Central memory CD8-positive, alpha-beta T cell (primary cell): ENCODE results near the gene BTN2A1.

ENCODE experiments used
- ATAC-seq: fragments of 150-1000 bp; cut with Tn5 transposase; replicated peaks from 2 replicates; pipeline ENCODE4 v1.10.0; 2022; ENCODE audit warnings: mild to moderate bottlenecking, moderate FRiP score, moderate number of reproducible peaks; ENCODE audit not compliant: poor library complexity, severe bottlenecking; ENCODE audit errors: extremely low read depth
- DNase-seq, 2 donors: peaks; one replicate each; pipeline ENCODE4 v3.0.0; 2021; ENCODE audit warnings: low spot score in 2 of 2
- H3K27ac Mint-ChIP-seq: one replicate; pipeline ENCODE4 v1.8.0; 2022; ENCODE audit warnings: low read depth, mild to moderate bottlenecking, moderate library complexity, mixed read lengths
- H3K27me3 Mint-ChIP-seq: one replicate; pipeline ENCODE4 v1.8.0; 2022; ENCODE audit warnings: mixed read lengths
- H3K36me3 Mint-ChIP-seq: one replicate; pipeline ENCODE4 v1.8.0; 2022; ENCODE audit warnings: mild to moderate bottlenecking, moderate library complexity, mixed read lengths; ENCODE audit not compliant: insufficient read depth
- H3K4me1 Mint-ChIP-seq: one replicate; pipeline ENCODE4 v1.8.0; 2022; ENCODE audit warnings: mixed read lengths
- H3K4me3 Mint-ChIP-seq: one replicate; pipeline ENCODE4 v1.8.0; 2022; ENCODE audit warnings: mild to moderate bottlenecking, moderate library complexity, mixed read lengths
- H3K9me3 Mint-ChIP-seq: one replicate; pipeline ENCODE4 v1.8.0; 2022; ENCODE audit warnings: mixed read lengths

The BTN2A1 gene

GRCh38 chr6:26476896-26477295 lies 19.1 kb downstream of the BTN2A1 start:
- H3K4me1 Mint-ChIP-seq: peaks cover 44% of the 10 kb centered on the region
- no peaks in the 10 kb centered on the region for H3K27me3 Mint-ChIP-seq
- peak overlapping the region; percentile 86 for H3K27ac Mint-ChIP-seq
- no peaks in the 10 kb centered on the region for H3K9me3 Mint-ChIP-seq
- H3K4me3 Mint-ChIP-seq: no peak overlapping the region
- H3K36me3 Mint-ChIP-seq: peaks cover 13% of the 10 kb centered on the region
- DNase-seq: no peak
- ATAC-seq: no peak

- H3K4me1 Mint-ChIP-seq: peaks cover 41% of the 10 kb centered on the region
- no peak for DNase-seq
- ATAC-seq: no peak
- H3K36me3 Mint-ChIP-seq: peaks cover 13% of the 10 kb centered on the region
- H3K27ac Mint-ChIP-seq: peak overlapping the region; percentile 86
- no peak overlapping the region for H3K4me3 Mint-ChIP-seq
- no peaks in the 10 kb centered on the region for H3K27me3 Mint-ChIP-seq
- H3K9me3 Mint-ChIP-seq: no peaks in the 10 kb centered on the region
Observed at GRCh38 chr6:26477426-26477825, 19.7 kb downstream of the BTN2A1 start.

GRCh38 chr6:26478100-26478984 lies 20.6 kb downstream of the BTN2A1 start:
- H3K27ac Mint-ChIP-seq: peak overlapping the region; percentile 6
- H3K27me3 Mint-ChIP-seq: no peaks in the 10 kb centered on the region
- H3K4me3 Mint-ChIP-seq: no peak overlapping the region
- H3K9me3 Mint-ChIP-seq: no peaks in the 10 kb centered on the region
- DNase-seq (no peak), ATAC-seq (no peak)
- H3K36me3 Mint-ChIP-seq: peaks cover 11% of the 10 kb centered on the region
- peaks cover 32% of the 10 kb centered on the region for H3K4me1 Mint-ChIP-seq

GRCh38 chr6:26478985-26479278 lies 21.2 kb downstream of the BTN2A1 start:
- DNase-seq (no peak), ATAC-seq (no peak)
- H3K4me3 Mint-ChIP-seq: no peak overlapping the region
- peaks cover 7% of the 10 kb centered on the region for H3K36me3 Mint-ChIP-seq
- H3K27ac Mint-ChIP-seq: peak overlapping the region; percentile 6
- no peaks in the 10 kb centered on the region for H3K9me3 Mint-ChIP-seq
- peaks cover 27% of the 10 kb centered on the region for H3K4me1 Mint-ChIP-seq
- H3K27me3 Mint-ChIP-seq: no peaks in the 10 kb centered on the region

- no peak overlapping the region for H3K27ac Mint-ChIP-seq
- no peaks in the 10 kb centered on the region for H3K9me3 Mint-ChIP-seq
- no peaks in the 10 kb centered on the region for H3K4me1 Mint-ChIP-seq
- H3K36me3 Mint-ChIP-seq: no peaks in the 10 kb centered on the region
- no peaks in the 10 kb centered on the region for H3K27me3 Mint-ChIP-seq
- DNase-seq: no peak
- H3K4me3 Mint-ChIP-seq: no peak overlapping the region
- no peak for ATAC-seq
Observed at GRCh38 chr6:26482338-26482737, 24.6 kb downstream of the BTN2A1 start.

- no peak for DNase-seq
- H3K9me3 Mint-ChIP-seq: no peaks in the 10 kb centered on the region
- H3K27ac Mint-ChIP-seq: no peak overlapping the region
- H3K4me1 Mint-ChIP-seq: no peaks in the 10 kb centered on the region
- no peaks in the 10 kb centered on the region for H3K36me3 Mint-ChIP-seq
- no peak overlapping the region for H3K4me3 Mint-ChIP-seq
- ATAC-seq: no peak
- no peaks in the 10 kb centered on the region for H3K27me3 Mint-ChIP-seq
Observed at GRCh38 chr6:26483727-26484126, 26.0 kb downstream of the BTN2A1 start.

GRCh38 chr6:26484161-26484560 lies 26.4 kb downstream of the BTN2A1 start:
- Mint-ChIP-seq H3K9me3 (no peaks in the 10 kb centered on the region), H3K4me3 (no peak overlapping the region), H3K36me3 (no peaks in the 10 kb centered on the region), H3K27me3 (no peaks in the 10 kb centered on the region), H3K4me1 (no peaks in the 10 kb centered on the region), H3K27ac (no peak overlapping the region)
- DNase-seq (no peak), ATAC-seq (no peak)

- H3K9me3 Mint-ChIP-seq: no peaks in the 10 kb centered on the region
- H3K4me1 Mint-ChIP-seq: peaks cover 5% of the 10 kb centered on the region
- H3K27me3 Mint-ChIP-seq: no peaks in the 10 kb centered on the region
- DNase-seq (no peak), ATAC-seq (no peak)
- no peak overlapping the region for H3K4me3 Mint-ChIP-seq
- no peak overlapping the region for H3K27ac Mint-ChIP-seq
- H3K36me3 Mint-ChIP-seq: no peaks in the 10 kb centered on the region
Observed at GRCh38 chr6:26485112-26485780, 27.5 kb downstream of the BTN2A1 start.

GRCh38 chr6:26486358-26486757 lies 28.6 kb downstream of the BTN2A1 start:
- no peak for DNase-seq
- no peak for ATAC-seq

GRCh38 chr6:26487466-26487865 lies 29.7 kb downstream of the BTN2A1 start:
- H3K4me1 Mint-ChIP-seq: peaks cover 5% of the 10 kb centered on the region
- no peak overlapping the region for H3K4me3 Mint-ChIP-seq
- no peak for ATAC-seq
- DNase-seq: no peak
- H3K9me3 Mint-ChIP-seq: no peaks in the 10 kb centered on the region
- peaks cover 1% of the 10 kb centered on the region for H3K36me3 Mint-ChIP-seq
- no peaks in the 10 kb centered on the region for H3K27me3 Mint-ChIP-seq
- no peak overlapping the region for H3K27ac Mint-ChIP-seq

More at GRCh38 chr6:26486358-26486757, 28.6 kb downstream of the BTN2A1 start:
- H3K36me3 Mint-ChIP-seq: peaks cover 1% of the 10 kb centered on the region
- H3K4me1 Mint-ChIP-seq: peaks cover 5% of the 10 kb centered on the region
- H3K4me3 Mint-ChIP-seq: no peak overlapping the region
- no peak overlapping the region for H3K27ac Mint-ChIP-seq
- H3K27me3 Mint-ChIP-seq: no peaks in the 10 kb centered on the region
- no peaks in the 10 kb centered on the region for H3K9me3 Mint-ChIP-seq

GRCh38 chr6:26489996-26490964 lies 32.5 kb downstream of the BTN2A1 start:
- H3K4me1 Mint-ChIP-seq: peaks cover 5% of the 10 kb centered on the region
- no peak for DNase-seq
- no peaks in the 10 kb centered on the region for H3K9me3 Mint-ChIP-seq
- no peaks in the 10 kb centered on the region for H3K27me3 Mint-ChIP-seq
- H3K27ac Mint-ChIP-seq: no peak overlapping the region
- H3K4me3 Mint-ChIP-seq: no peak overlapping the region
- peaks cover 1% of the 10 kb centered on the region for H3K36me3 Mint-ChIP-seq
- ATAC-seq: no peak

GRCh38 chr6:26491604-26492003 lies 33.8 kb downstream of the BTN2A1 start:
- Mint-ChIP-seq H3K4me3 (no peak overlapping the region), H3K36me3 (peaks cover 1% of the 10 kb centered on the region), H3K27ac (no peak overlapping the region), H3K4me1 (peaks cover 5% of the 10 kb centered on the region), H3K9me3 (no peaks in the 10 kb centered on the region), H3K27me3 (no peaks in the 10 kb centered on the region)
- ATAC-seq: no peak
- DNase-seq: no peak
